ENCODE data around the gene TYW1B.
"Not testable (repeated sequence)": the region's sequence is repeated elsewhere in the genome, so short reads cannot be mapped to it uniquely, and the experiment has no call there.

GRCh38 chr7:72857925-72858324, 29.9 kb upstream of the TYW1B start:
- TF ChIP-seq, protein P1, sequence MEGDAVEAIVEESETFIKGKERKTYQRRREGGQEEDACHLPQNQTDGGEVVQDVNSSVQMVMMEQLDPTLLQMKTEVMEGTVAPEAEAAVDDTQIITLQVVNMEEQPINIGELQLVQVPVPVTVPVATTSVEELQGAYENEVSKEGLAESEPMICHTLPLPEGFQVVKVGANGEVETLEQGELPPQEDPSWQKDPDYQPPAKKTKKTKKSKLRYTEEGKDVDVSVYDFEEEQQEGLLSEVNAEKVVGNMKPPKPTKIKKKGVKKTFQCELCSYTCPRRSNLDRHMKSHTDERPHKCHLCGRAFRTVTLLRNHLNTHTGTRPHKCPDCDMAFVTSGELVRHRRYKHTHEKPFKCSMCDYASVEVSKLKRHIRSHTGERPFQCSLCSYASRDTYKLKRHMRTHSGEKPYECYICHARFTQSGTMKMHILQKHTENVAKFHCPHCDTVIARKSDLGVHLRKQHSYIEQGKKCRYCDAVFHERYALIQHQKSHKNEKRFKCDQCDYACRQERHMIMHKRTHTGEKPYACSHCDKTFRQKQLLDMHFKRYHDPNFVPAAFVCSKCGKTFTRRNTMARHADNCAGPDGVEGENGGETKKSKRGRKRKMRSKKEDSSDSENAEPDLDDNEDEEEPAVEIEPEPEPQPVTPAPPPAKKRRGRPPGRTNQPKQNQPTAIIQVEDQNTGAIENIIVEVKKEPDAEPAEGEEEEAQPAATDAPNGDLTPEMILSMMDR (IDR thresholded peaks at IDR 0.05) = not testable (repeated sequence)
- not testable (repeated sequence) for TF ChIP-seq POLR2AphosphoS5 (IDR thresholded peaks at IDR 0.05); POLR2A (IDR thresholded peaks at IDR 0.05; ENCODE audit: low read depth); EP300 (IDR thresholded peaks at IDR 0.05)
